Measurements from ENCODE around the gene CLDN24.

GRCh38 chr4:183303301-183303700, 18.9 kb downstream of the CLDN24 start:
- TF ChIP-seq, protein P1, sequence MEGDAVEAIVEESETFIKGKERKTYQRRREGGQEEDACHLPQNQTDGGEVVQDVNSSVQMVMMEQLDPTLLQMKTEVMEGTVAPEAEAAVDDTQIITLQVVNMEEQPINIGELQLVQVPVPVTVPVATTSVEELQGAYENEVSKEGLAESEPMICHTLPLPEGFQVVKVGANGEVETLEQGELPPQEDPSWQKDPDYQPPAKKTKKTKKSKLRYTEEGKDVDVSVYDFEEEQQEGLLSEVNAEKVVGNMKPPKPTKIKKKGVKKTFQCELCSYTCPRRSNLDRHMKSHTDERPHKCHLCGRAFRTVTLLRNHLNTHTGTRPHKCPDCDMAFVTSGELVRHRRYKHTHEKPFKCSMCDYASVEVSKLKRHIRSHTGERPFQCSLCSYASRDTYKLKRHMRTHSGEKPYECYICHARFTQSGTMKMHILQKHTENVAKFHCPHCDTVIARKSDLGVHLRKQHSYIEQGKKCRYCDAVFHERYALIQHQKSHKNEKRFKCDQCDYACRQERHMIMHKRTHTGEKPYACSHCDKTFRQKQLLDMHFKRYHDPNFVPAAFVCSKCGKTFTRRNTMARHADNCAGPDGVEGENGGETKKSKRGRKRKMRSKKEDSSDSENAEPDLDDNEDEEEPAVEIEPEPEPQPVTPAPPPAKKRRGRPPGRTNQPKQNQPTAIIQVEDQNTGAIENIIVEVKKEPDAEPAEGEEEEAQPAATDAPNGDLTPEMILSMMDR (IDR thresholded peaks at IDR 0.05), result no peak
- TF ChIP-seq POLR2A (IDR thresholded peaks at IDR 0.05) (no peak), POLR2AphosphoS5 (IDR thresholded peaks at IDR 0.05) (no peak), EP300 (IDR thresholded peaks at IDR 0.05) (no peak)
